CD4-positive, CD25-positive, alpha-beta regulatory T cell (primary cell): Measurements from ENCODE around the gene IL23R. TPM values are rescaled to one million over a fixed set of nuclear protein-coding genes. Genes with fewer than 3 reads are reported as not detected.
A peak's percentile ranks its signal among the peaks of the same experiment; 100 is the strongest.

Source experiments
- ATAC-seq, 2 donors: fragments of 150-1000 bp; cut with Tn5 transposase; one replicate each; pipeline ENCODE4 v1.10.0; 2021; ENCODE audit warnings: low read depth in 2 of 2, moderate number of reproducible peaks in 2 of 2, moderate library complexity in 1 of 2
- DNase-seq, 3 donors: peaks; one replicate each; pipeline versions ENCODE4 v3.0.0 to v3.0.0-alpha.2; 2012 to 2022; ENCODE audit warnings: mixed read lengths in 1 of 3
- H3K27ac ChIP-seq: one replicate; pipeline ENCODE4 v1.7.0; 2013; ENCODE audit warnings: mild to moderate bottlenecking, low read length; ENCODE audit not compliant: insufficient read depth, poor library complexity, severe bottlenecking
- H3K27me3 ChIP-seq: one replicate; pipeline ENCODE4 v1.7.0; 2013; ENCODE audit warnings: low read length; ENCODE audit not compliant: control insufficient read depth, insufficient read depth
- H3K36me3 ChIP-seq: one replicate; pipeline ENCODE4 v1.7.0; 2013; ENCODE audit warnings: mild to moderate bottlenecking, low read length, moderate library complexity; ENCODE audit not compliant: control insufficient read depth, insufficient read depth
- H3K4me1 ChIP-seq: 2 replicates; pipeline ENCODE4 v1.7.0; 2013; ENCODE audit warnings: mild to moderate bottlenecking, low read length; ENCODE audit not compliant: insufficient read depth, control insufficient read depth, poor library complexity, severe bottlenecking
- H3K4me3 ChIP-seq: one replicate; pipeline ENCODE4 v1.7.0; 2013; ENCODE audit warnings: low read depth, mild to moderate bottlenecking, low read length, moderate library complexity
- H3K9me3 ChIP-seq, 2 experiments: 1 replicate in 1 of 2; 2 replicates in 1 of 2; pipeline ENCODE4 v1.7.0; 2013; ENCODE audit warnings: low read length in 2 of 2, mild to moderate bottlenecking in 1 of 2, moderate library complexity in 1 of 2; ENCODE audit not compliant: control insufficient read depth in 2 of 2
- H3K27ac Mint-ChIP-seq, 3 donors: one replicate each; pipeline ENCODE4 v1.8.0; 2020 to 2022; ENCODE audit warnings: mild to moderate bottlenecking in 3 of 3, mixed read lengths in 3 of 3, moderate library complexity in 2 of 3
- H3K27me3 Mint-ChIP-seq: one replicate; pipeline ENCODE4 v1.8.0; 2022; ENCODE audit warnings: mild to moderate bottlenecking, mixed read lengths
- H3K36me3 Mint-ChIP-seq: one replicate; pipeline ENCODE4 v1.8.0; 2020; ENCODE audit warnings: mixed read lengths
- H3K4me1 Mint-ChIP-seq, 4 donors: one replicate each; pipeline ENCODE4 v1.8.0; 2020 to 2022; ENCODE audit warnings: mixed read lengths in 4 of 4, mild to moderate bottlenecking in 1 of 4
- H3K4me3 Mint-ChIP-seq, 4 donors: one replicate each; pipeline ENCODE4 v1.8.0; 2020 to 2022; ENCODE audit warnings: mild to moderate bottlenecking in 4 of 4, mixed read lengths in 4 of 4, moderate library complexity in 3 of 4
- H3K9me3 Mint-ChIP-seq, 7 donors: one replicate each; pipeline ENCODE4 v1.8.0; 2020 to 2022; ENCODE audit warnings: mixed read lengths in 7 of 7, mild to moderate bottlenecking in 3 of 7, moderate library complexity in 2 of 7
- polyA plus RNA-seq, 4 donors: library from polyadenylated mRNA; unstranded; fragments of 300-500 nt; fragmentation: Illumina TruSeq; gene quantifications; one replicate each; pipeline ENCODE4 v1.2.3, GENCODE V29; 2021
- total RNA-seq: library from RNA; stranded (reverse); gene quantifications from one replicate; pipeline ENCODE4 v1.2.3, GENCODE V29; 2022

The IL23R gene
- total and polyA plus RNA-seq, 5 donors from 2014 or later = 0.20 to 0.35 (median 0.30) TPM; not detected in 2

GRCh38 chr1:67130673-67131072, 35.6 kb upstream of the IL23R start:
- no peaks in the 10 kb centered on the region for H3K9me3 ChIP-seq
- peaks cover 0 to 2% (median 0%) of the 10 kb centered on the region in 7 donors for H3K9me3 Mint-ChIP-seq
- ATAC-seq = no peak
- no peak for DNase-seq
- no peaks in the 10 kb centered on the region for H3K36me3 Mint-ChIP-seq
- no peaks in the 10 kb centered on the region for H3K27me3 ChIP-seq
- no peak overlapping the region for H3K4me3 Mint-ChIP-seq
- H3K27me3 Mint-ChIP-seq = no peaks in the 10 kb centered on the region
- H3K4me1 Mint-ChIP-seq = peaks cover 0 to 14% (median 5%) of the 10 kb centered on the region in 4 donors
- H3K4me3 ChIP-seq = no peak overlapping the region
- H3K27ac Mint-ChIP-seq = no peak overlapping the region
- no peaks in the 10 kb centered on the region for H3K4me1 ChIP-seq
- no peaks in the 10 kb centered on the region for H3K36me3 ChIP-seq
- H3K27ac ChIP-seq = no peak overlapping the region

GRCh38 chr1:67133177-67133576, 33.1 kb upstream of the IL23R start:
- DNase-seq = no peak
- Histone ChIP-seq H3K27me3 (no peaks in the 10 kb centered on the region), H3K27ac (no peak overlapping the region), H3K9me3 (no peaks in the 10 kb centered on the region), H3K4me1 (no peaks in the 10 kb centered on the region), H3K36me3 (no peaks in the 10 kb centered on the region), H3K4me3 (no peak overlapping the region)
- Mint-ChIP-seq H3K4me3 (no peak overlapping the region), H3K27me3 (peaks cover 10% of the 10 kb centered on the region), H3K9me3 (peaks cover 0 to 2% (median 0%) of the 10 kb centered on the region in 7 donors), H3K4me1 (peaks cover 0 to 14% (median 5%) of the 10 kb centered on the region in 4 donors), H3K27ac (peak overlapping the region in 1 of 3 donors; percentile 10), H3K36me3 (no peaks in the 10 kb centered on the region)
- ATAC-seq = no peak

GRCh38 chr1:67134695-67135094, 31.6 kb upstream of the IL23R start, which contains the start of gene C1orf141:
C1orf141 (minus strand) TSS chr1:67134970; CDS start chr1:67127240, 7,730 bp downstream.
- Mint-ChIP-seq H3K27me3 (peaks cover 17% of the 10 kb centered on the region), H3K4me1 (peaks cover 0 to 14% (median 5%) of the 10 kb centered on the region in 4 donors), H3K4me3 (peak within 1 kb of the TSS in 3 of 4 donors; percentile 50 to 88 (median 80)), H3K36me3 (no peaks in the 10 kb centered on the region), H3K9me3 (peaks cover 0 to 2% (median 0%) of the 10 kb centered on the region in 7 donors), H3K27ac (peak within 1 kb of the TSS in 2 of 3 donors; percentile 60 to 71)
- no peaks in the 10 kb centered on the region for H3K36me3 ChIP-seq
- ATAC-seq (no peak), DNase-seq (peak in 1 of 3 donors; percentile 24)
- no peaks in the 10 kb centered on the region for H3K27me3 ChIP-seq
- no peaks in the 10 kb centered on the region for H3K9me3 ChIP-seq
- H3K27ac ChIP-seq = no peak within 1 kb of the TSS
- H3K4me3 ChIP-seq = peak within 1 kb of the TSS; percentile 18
- no peaks in the 10 kb centered on the region for H3K4me1 ChIP-seq

DNA sequence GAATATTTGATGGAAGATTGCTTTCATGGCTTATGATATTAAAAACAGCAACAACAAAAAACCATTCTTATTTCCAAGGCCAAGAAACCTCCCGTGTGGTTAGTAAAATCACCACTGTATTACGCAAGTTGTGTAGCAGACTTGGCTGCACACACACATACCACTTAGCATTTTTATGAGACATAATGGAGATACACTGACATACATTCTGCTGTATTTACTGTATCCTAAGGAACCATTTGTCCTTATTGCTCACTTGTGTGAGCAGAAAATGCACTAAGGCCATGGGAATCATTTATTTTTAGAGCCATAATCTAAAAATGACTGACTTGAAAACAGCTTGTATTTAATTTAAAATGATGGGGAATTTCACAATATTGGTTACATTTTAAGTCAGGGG, 30.9 kb upstream of the IL23R start:
- Histone ChIP-seq H3K9me3 (no peaks in the 10 kb centered on the region), H3K4me3 (no peak overlapping the region), H3K27ac (no peak overlapping the region), H3K36me3 (no peaks in the 10 kb centered on the region), H3K27me3 (no peaks in the 10 kb centered on the region), H3K4me1 (no peaks in the 10 kb centered on the region)
- H3K9me3 Mint-ChIP-seq = peaks cover 0 to 2% (median 0%) of the 10 kb centered on the region in 7 donors
- H3K27me3 Mint-ChIP-seq = peaks cover 17% of the 10 kb centered on the region
- peak overlapping the region in 1 of 3 donors; percentile 60 for H3K27ac Mint-ChIP-seq
- H3K36me3 Mint-ChIP-seq = no peaks in the 10 kb centered on the region
- DNase-seq (no peak), ATAC-seq (no peak)
- peak overlapping the region in 1 of 4 donors; percentile 88 for H3K4me3 Mint-ChIP-seq
- peaks cover 0 to 14% (median 5%) of the 10 kb centered on the region in 4 donors for H3K4me1 Mint-ChIP-seq

GRCh38 chr1:67137307-67137753, 28.9 kb upstream of the IL23R start:
- no peak overlapping the region for H3K4me3 Mint-ChIP-seq
- no peaks in the 10 kb centered on the region for H3K27me3 ChIP-seq
- H3K4me1 Mint-ChIP-seq = peaks cover 0 to 23% (median 7%) of the 10 kb centered on the region in 4 donors
- peaks cover 22% of the 10 kb centered on the region for H3K27me3 Mint-ChIP-seq
- H3K27ac ChIP-seq = no peak overlapping the region
- no peaks in the 10 kb centered on the region for H3K36me3 Mint-ChIP-seq
- H3K4me1 ChIP-seq = peaks cover 2% of the 10 kb centered on the region
- DNase-seq = no peak
- H3K9me3 ChIP-seq = no peaks in the 10 kb centered on the region
- no peak overlapping the region for H3K4me3 ChIP-seq
- no peak for ATAC-seq
- no peak overlapping the region for H3K27ac Mint-ChIP-seq
- no peaks in the 10 kb centered on the region for H3K36me3 ChIP-seq
- H3K9me3 Mint-ChIP-seq = peaks cover 0 to 2% (median 0%) of the 10 kb centered on the region in 7 donors

GRCh38 chr1:67138813-67139499, 27.3 kb upstream of the IL23R start:
- no peak overlapping the region for H3K4me3 ChIP-seq
- Mint-ChIP-seq H3K36me3 (no peaks in the 10 kb centered on the region), H3K27ac (peak overlapping the region in 1 of 3 donors; percentile 8)

GRCh38 chr1:67140460-67140859, 25.8 kb upstream of the IL23R start:
- no peaks in the 10 kb centered on the region for H3K9me3 ChIP-seq
- H3K27ac ChIP-seq = no peak overlapping the region
- H3K4me3 Mint-ChIP-seq = no peak overlapping the region
- no peak overlapping the region for H3K27ac Mint-ChIP-seq
- peaks cover 12 to 33% (median 22%) of the 10 kb centered on the region in 4 donors for H3K4me1 Mint-ChIP-seq
- H3K9me3 Mint-ChIP-seq = peaks cover 0 to 1% (median 0%) of the 10 kb centered on the region in 7 donors
- no peak overlapping the region for H3K4me3 ChIP-seq
- no peak for ATAC-seq
- H3K27me3 Mint-ChIP-seq = peaks cover 22% of the 10 kb centered on the region
- no peaks in the 10 kb centered on the region for H3K36me3 Mint-ChIP-seq
- no peak for DNase-seq
- no peaks in the 10 kb centered on the region for H3K27me3 ChIP-seq
- H3K4me1 ChIP-seq = peaks cover 15% of the 10 kb centered on the region
- no peaks in the 10 kb centered on the region for H3K36me3 ChIP-seq

More at GRCh38 chr1:67138813-67139499, 27.3 kb upstream of the IL23R start:
- Mint-ChIP-seq H3K4me3 (no peak overlapping the region), H3K9me3 (peaks cover 0 to 2% (median 0%) of the 10 kb centered on the region in 7 donors), H3K27me3 (peaks cover 22% of the 10 kb centered on the region), H3K4me1 (peaks cover 8 to 34% (median 18%) of the 10 kb centered on the region in 4 donors)
- Histone ChIP-seq H3K4me1 (peaks cover 15% of the 10 kb centered on the region), H3K36me3 (no peaks in the 10 kb centered on the region), H3K27me3 (no peaks in the 10 kb centered on the region), H3K9me3 (no peaks in the 10 kb centered on the region), H3K27ac (no peak overlapping the region)
- ATAC-seq (no peak), DNase-seq (no peak)
